GM04503 (cell line): Measurements from ENCODE around the gene SIAH3.

ENCODE experiments used
- DNase-seq: peaks from one replicate; pipeline ENCODE4 v3.0.0-alpha.2; 2012; ENCODE audit warnings: low read depth

SIAH3 gene

GRCh38 chr13:45863709-45864590, 12.4 kb upstream of the SIAH3 start:
- no peak for DNase-seq

DNA sequence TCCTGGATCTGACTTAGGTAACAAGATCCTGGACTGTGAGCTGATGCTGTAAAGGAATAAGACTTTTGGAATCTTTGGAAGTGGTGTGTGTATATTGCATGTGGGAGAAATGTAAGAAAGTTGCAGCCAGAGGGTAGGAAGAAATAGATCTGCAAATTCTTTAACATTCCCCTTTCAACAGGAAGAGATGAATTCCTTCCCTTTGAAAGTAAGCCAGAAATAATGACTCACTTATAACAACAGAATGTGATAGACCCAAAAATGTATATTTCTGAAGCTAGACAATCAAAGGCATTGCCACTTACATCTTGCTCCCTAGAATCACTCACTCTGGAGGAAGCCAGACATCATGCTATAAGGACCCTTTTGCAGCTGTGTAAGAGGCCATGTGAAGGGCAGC, 9.8 kb upstream of the SIAH3 start:
- DNase-seq: no peak

GRCh38 chr13:45860240-45860639, 8.7 kb upstream of the SIAH3 start:
- DNase-seq: no peak

DNA sequence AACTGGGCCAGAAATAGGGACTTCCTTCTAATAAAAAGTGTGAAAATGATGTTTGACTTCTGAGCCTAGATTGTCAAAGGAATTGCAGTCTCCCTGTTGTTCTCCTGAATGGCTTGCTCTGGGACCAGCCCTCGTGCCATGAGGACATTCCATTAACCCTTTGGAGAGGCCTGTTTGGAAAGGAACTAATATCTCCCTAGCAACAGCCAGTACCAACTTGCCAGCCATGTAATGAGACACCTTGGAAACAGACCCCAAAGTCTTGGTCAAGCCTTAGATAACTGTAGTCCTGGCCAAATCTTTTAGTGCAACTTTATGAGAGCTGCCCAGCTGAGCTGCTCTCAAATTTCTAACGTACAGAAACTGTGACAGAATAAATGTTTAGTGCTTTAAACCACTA, 8.2 kb upstream of the SIAH3 start:
- DNase-seq: no peak

- DNase-seq: no peak
Observed at GRCh38 chr13:45852494-45852893, 941 bp upstream of the SIAH3 start.

DNA sequence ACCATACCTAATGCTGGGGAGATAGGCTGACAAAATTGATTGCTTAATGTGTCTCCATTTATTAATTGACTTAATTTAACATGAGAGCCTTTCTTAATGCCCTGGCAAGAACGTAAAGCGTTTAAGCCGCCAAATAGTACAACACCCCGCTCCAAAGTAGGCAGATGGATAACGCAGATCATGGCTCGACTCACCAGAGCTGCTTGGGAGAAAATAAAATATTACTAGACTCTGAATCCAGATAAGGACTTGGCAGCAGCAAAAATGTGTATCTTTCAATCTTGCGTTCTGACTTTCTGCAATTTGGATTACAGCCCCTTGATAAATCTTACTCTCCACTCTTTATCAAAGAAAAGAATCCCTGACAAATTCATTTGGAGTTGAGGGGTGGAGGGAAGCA, 403 bp upstream of the SIAH3 start:
- DNase-seq: no peak

DNA sequence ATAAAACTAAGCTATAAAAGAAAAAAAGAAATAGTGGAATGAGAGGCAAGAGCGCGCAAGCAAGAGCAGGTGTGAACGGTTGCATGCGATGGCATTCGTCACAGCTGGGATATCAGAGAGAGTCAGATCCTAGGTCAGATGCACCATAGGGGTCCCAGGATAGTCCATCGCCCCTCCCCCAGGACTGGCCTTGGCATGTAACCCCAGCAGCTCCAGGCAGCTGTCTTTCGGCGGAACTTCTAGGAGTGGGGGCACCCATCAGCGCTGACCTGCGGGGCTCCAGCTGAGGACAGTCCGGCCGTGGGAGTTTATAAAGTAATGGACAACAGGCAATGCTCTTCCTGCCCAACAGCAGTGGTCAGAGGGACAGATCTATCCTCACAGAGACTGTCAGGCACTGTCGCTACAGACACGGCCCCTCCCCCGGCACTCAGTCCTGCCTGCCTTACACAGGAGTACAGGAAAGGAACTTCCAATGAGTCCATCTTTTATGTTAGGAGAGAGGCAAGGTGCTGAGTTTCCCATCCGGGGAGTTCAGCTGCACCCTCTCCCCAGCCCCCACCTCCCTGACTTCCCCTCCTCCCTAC, 1.4 kb downstream of the SIAH3 start:
- no peak for DNase-seq

DNA sequence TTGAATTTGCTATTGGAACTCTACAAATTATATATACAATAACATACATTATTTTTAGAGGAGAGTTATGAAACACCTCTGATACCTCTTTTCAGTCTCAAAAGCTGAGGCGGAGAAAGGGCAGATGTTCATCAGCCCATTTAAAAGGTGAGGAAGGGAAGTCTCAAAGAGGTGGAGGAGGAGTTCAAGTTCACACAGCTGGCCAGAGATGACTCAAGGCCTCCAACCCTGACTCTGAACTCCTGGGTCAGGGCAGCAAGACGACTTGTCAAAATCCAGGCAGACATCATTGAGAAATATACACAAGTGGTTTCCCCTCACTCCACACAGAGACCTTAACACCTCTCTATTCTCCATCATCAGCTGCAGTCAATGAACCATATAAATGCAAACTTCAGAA, 2.1 kb downstream of the SIAH3 start:
- no peak for DNase-seq

GRCh38 chr13:45847554-45848224, 3.9 kb downstream of the SIAH3 start:
- DNase-seq: no peak

DNA sequence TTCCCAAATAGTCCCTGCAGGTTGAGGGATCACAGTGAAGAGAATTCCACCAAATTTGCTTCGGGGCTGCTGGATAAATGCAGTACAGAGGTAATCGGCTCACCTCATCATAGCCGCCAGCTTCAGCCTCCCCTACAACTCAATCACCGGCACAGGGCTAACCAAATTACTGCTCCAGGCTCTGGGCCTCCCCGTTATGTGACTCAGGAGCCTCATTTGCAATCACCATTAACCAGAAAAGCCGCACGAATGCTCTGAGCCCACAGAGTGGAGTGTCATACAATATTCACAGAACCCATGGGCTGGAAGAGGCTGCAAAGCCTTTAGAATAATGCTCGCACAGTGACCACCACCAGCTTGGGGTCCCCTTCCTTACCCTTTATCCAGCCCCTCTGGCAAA, 4.9 kb downstream of the SIAH3 start:
- DNase-seq: no peak

DNA sequence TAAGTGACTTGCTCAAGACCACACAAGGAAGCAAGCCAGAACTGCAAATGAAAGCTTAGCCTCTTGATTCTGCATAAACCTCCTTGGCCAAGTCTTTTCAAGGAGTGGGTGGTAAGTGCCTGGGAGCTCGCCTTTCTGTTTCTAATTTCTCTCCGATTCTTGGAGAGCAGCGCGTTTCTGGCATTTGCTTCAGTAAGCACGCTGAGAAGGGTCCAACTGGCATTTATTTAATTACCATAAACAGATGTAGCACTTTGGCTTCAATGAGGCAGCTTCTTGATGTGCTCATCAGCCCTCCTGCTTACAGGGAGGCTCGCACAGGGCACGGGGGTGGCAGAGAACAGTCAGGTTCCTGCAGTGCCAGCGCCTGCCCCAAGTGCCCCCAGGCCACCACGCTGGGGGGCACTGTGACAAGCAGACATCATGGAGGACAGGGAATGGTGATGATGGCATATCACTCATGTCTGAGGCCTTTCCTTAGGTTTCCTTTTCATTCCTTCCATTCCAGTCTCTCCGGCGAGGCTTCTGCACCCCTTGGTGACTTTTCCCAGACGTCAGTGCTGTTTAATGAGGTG, 13.3 kb downstream of the SIAH3 start:
- DNase-seq: no peak

DNA sequence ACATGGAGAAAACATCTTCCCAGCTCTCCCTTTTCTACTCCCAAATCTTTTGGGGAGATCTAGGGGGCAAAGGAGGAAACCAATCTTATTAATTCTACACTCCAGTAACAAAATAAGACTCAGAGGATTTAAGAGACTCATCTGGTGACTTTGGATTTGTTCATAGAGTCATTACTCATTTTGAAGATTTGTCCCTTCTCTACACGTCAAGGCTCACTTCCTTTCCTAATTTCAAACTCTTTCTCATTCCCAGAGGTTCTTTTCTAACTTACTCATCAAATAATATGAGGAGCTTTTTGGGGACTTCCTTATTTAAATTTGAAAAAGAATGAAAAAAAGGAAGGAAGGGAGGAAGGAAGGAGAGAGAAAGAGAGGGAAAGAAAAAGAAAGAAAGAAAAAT, 14.4 kb downstream of the SIAH3 start:
- DNase-seq: no peak

DNA sequence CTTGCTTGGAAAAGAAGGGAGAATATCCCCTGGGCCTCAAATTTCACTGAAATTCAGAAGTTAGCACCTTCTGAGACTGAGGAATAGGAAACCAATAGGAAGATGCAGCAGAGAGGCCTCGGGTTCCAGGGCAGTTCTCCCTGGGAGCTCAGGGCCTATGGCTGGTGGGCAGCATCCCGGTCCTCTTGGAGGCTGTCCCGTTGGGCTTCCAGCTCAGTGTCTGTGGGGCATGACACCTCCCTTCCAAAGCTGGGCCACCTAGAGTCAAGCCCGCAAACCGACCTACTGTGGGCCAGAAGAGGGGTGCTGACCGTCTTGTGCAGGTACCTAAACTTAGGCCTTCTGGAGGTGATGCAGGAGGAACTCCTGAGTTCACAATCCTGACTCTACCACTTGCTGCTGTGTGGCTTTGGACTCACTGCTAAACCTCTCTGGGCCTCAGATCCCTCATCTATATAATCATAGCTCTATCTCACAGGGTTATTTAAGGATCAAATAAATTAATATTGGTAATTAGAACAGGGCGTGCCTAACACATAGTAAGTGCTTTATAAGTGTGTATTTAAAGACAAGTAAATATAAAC, 17.1 kb downstream of the SIAH3 start:
- DNase-seq: no peak

GRCh38 chr13:45833663-45834375, 17.7 kb downstream of the SIAH3 start:
- DNase-seq: peak; percentile 16

DNA sequence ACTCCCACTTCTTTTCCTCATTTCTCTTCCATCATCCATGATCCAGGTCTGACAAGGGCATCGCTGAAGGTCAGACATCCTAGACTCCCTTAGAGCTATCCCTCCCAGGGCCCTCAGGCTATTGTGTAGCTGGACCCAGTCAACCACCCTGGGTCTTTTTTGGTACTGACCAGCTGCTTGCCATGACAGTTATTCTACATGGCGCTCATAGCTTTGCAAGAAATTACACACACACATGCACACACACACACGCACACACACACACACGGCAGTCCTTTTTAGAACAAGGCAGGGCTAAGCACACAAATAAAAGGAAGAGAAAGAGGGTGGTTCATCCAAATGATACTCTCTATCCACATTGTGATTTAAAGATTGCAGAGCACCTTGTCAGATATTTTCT, 18.3 kb downstream of the SIAH3 start:
- no peak for DNase-seq

- no peak for DNase-seq
Observed at GRCh38 chr13:45831851-45832250, 19.7 kb downstream of the SIAH3 start.

DNA sequence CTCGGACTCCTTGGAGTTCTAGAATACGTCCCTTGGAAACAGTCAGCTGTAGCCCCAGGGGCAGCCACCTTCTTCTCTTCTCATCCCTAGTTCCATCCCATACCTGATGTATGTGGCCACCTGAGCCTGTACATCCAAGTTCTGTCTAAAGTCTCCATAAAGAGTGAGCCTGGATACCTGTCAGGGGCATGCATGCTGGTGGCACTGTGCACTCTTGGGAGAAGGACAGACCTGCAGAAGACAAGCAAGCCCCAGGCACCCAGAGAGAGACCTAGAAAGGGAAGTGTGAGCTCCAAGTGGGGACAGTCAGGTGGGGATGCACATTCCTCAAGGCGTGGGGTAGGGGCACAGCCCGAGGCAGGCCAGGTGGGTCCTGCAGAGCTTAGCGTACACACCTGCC, 21.4 kb downstream of the SIAH3 start:
- DNase-seq: no peak

- DNase-seq: no peak
Observed at GRCh38 chr13:45828256-45828968, 23.1 kb downstream of the SIAH3 start.

DNA sequence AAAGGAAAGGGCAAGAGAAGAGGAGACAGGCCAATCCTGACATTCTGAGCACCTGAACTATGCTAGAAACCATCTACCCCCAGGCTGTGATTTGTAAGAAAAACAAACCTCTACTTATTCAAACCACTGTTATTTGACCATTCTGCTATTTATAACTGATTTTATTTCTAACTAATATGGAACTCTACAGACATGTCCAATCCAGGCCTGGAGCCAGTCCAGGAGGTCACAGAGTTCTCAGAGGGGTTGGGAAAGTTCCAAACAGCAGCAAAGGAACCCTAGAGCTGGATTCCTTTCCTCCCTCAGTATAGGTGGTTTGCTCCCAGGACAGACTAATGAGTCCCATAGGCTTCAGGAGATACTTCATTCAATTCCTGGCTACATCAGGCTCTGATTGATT, 24.2 kb downstream of the SIAH3 start:
- no peak for DNase-seq

GRCh38 chr13:45826731-45827130, 24.8 kb downstream of the SIAH3 start:
- no peak for DNase-seq

DNA sequence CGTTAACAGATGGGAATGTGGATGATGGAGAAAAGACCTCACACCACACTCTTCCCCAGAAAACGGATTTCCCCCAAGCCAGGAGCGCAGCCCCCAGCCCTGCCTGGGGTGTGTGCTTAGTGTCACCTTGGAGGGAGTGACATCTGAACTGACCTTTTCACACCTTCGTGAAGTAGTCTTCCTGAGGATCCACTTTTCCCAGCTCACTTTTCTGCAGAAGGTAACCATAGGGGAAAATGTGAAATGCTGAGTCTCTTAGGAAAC, 26.2 kb downstream of the SIAH3 start:
- no peak for DNase-seq

DNA sequence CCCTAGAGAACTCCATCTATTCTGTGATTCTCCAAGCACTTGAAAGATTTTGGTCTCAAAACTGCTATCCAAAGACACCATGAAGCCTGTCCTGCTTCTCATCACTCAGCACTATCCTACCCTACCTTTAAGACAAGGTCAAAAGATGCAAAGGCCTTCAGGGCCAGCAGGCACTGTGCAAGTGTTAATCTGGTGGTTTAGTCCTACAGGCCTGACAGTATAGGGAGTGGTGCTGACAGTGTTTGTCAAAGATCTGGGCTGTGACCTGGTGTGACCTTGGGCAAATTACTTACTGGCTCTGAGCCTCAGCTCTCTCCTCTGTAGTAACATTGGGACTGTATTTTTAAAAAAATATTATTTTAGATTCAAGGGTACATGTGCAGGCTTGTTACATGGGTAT, 28.0 kb downstream of the SIAH3 start:
- no peak for DNase-seq
